ENCODE data around the gene CLSTN1.

Gene CLSTN1

GRCh38 chr1:9710037-9710436 lies 113.7 kb downstream of the CLSTN1 start:
- no peak for DNase-seq

DNA sequence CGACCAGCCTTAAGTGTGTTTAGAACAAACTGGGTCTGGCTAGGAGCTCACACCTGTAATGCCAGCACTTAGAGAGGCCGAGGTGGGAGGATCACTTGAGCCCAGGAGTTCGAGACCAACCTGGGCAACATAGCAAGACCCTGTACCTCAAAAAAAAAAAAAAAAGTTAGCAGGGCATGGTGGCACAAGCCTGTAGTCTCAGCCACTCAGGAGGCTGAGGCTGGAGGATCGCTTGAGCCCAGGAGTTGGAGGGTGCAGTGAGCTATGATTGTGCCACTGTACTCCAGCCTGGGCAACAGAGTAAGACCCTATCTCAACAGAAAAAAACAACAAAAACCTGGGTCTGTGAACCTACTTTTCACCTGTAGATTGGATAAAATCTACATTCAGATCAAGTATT lies 117.6 kb downstream of the CLSTN1 start:
- DNase-seq = no peak

DNA sequence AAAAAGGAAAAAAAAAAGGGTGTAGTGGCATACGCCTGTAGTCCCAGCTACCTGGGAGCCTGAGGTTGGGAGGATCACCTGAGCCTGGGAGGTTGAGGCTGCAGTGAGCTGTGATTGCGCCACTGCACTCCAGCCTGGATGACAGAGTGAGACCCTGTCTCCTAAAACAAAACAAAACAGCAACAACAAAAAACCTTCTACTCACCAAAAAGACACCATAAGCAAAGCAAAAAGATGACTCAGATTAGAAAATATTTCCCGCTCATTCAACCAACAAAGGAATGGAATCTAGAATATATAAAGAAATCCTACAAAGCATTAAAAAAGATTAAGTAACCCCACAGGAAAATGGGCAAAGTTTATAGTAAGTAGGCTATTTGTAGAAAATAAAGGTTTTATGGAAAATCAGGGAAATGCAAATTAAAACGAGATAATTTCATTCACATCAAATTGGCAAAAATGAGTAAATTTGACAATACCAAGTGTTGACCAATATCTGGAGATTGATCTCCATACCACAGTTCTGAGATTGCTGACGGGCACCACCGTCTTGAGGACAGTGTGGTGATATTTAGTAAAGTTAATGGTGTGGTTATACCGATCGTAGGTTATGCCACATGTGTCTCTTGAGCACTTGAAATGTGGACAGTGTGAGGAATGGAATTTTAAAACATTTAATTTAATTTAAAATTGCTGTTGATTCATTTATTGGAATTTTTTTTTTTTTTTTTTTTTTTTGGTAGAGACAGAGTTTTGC lies 118.2 kb downstream of the CLSTN1 start:
- no peak for DNase-seq

DNA sequence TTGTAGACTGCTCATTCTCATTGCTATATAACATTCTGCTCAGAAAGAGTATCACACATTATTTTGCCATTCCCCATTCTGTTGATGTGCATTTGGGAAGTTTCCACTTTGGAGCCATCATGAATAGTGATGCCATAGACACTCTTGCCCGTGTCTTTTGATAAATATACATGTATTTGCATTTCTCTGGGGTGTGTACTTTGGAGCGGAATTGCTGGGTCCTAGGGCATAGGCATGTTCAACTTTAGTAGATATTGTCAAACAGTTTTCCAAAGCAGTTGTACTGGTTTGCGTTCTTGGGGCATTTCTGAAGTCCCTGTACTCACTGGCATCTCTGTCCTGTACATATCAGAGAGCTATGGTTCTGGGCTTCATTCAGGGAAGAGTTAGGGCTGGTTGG lies 120.1 kb downstream of the CLSTN1 start:
- DNase-seq = no peak

DNA sequence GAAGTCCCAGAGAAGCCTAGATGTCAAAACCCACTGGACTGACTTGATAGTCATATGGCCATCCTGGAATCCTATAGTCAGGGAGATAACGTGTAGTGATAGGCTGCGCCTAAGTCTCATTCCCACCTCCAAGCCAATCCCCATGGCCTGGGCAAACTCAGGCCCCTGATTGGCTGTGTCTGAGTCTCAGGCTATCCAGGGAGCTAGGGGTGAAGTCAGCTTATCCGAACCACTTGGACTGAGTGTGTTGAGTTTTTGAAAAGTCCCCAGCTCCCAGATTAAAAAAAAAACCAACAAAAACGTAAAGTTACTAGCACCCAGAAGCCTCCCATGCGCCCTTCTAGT lies 120.6 kb downstream of the CLSTN1 start:
- no peak for DNase-seq

DNA sequence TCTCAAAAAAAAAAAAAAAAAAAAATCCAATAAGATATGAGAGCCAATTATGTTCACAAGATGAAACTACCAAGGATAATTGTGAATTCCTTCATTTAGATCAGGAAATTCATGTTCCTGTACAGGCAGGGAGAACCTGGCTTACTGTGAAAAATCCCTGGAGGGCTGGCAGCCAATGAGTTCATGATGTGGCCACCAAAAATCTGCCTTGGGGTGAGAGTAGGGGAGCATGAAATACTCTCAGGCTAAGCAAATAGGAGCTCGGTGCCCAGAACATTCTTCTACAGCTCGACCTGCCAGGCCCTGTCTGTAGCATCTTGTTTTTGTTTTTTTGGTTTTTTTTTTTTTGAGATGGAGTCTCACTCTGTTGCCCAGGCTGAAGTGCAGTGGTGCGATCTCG lies 122.1 kb downstream of the CLSTN1 start:
- DNase-seq = no peak

GRCh38 chr1:9700340-9700739 lies 123.4 kb downstream of the CLSTN1 start:
- DNase-seq = no peak

- DNase-seq = no peak
Observed at GRCh38 chr1:9699361-9699760, 124.4 kb downstream of the CLSTN1 start.

DNA sequence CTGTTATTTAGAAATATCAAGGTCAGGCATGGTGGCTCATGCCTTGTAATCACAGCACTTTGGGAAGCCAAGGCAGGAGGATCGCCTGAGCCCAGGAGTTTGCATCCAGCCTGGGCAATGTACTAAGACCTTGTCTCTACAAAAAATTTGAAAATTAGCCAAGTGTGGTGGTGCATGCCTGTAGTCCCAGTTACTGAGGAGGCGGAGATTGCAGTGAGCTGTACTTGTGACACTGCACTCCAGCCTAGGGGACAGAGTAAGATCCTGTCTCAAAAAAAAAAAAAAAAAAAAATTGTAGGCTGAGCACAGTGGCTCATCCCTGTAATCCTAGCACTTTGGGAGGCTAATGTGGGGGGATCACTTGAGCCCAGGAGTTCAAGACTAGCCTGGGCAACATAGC lies 127.0 kb downstream of the CLSTN1 start:
- no peak for DNase-seq

DNA sequence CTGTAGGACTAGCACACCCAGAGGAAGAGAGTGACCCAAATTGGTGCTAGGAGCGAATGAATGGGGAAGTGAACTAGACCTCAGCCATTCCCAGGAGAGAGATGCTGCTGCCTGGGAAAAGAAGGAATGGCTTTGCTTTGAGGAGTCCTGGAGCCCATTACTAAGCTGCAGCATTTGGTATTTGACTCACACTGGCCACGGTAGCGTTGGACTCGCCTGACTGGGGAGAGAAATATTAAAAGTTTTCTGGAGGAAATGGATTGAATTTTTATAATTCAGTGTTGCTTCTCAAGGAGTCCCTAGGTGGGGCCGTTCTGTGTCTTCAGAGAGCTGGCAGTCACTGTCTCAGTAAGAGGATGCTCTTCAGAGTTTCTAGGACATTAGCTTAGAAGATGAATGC lies 132.1 kb downstream of the CLSTN1 start:
- no peak for DNase-seq

DNA sequence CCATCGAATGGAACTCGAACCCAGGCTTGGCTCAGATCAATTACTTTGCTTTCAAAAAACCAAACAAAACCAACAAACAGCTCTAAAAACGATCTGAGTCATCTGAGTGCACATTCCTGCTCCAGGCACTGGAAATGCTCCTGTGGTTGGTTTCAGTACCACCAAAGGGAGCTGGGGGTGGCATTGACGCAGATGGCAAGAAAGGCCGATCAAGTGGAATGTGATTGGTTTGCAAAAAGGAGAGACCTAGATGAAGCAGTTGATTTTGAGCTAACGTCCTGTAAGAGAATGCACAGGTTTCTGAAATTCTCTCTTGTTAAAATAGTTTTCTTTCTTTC lies 132.7 kb downstream of the CLSTN1 start:
- DNase-seq = no peak

- DNase-seq = no peak
Observed at GRCh38 chr1:9690440-9691107, 133.2 kb downstream of the CLSTN1 start.

DNA sequence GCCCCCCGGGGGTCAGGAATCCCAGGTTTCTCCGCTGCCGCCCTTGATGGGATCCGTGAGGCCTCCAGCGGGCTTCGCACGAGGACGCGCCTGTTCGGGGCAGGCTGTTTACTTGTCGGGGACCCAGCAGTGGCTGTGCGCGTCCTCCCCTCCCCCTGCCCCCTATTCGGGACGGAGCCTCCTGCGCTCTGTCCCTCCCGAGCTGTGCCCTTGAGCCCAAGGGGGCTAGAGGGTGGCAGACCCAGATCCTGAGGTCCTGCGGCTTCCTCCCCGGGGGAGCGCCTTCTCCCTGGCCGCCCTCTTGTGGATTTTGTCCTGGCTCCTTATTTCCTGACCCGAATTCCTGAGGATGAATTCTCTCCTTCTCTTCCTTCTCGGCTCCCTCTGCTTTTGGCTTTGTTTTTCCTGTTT lies 133.8 kb downstream of the CLSTN1 start:
- peak; percentile 5 for DNase-seq

GRCh38 chr1:9689011-9689706 lies 134.6 kb downstream of the CLSTN1 start:
- DNase-seq = peak; percentile 37

GRCh38 chr1:9688599-9688998 lies 135.2 kb downstream of the CLSTN1 start:
- no peak for DNase-seq

DNA sequence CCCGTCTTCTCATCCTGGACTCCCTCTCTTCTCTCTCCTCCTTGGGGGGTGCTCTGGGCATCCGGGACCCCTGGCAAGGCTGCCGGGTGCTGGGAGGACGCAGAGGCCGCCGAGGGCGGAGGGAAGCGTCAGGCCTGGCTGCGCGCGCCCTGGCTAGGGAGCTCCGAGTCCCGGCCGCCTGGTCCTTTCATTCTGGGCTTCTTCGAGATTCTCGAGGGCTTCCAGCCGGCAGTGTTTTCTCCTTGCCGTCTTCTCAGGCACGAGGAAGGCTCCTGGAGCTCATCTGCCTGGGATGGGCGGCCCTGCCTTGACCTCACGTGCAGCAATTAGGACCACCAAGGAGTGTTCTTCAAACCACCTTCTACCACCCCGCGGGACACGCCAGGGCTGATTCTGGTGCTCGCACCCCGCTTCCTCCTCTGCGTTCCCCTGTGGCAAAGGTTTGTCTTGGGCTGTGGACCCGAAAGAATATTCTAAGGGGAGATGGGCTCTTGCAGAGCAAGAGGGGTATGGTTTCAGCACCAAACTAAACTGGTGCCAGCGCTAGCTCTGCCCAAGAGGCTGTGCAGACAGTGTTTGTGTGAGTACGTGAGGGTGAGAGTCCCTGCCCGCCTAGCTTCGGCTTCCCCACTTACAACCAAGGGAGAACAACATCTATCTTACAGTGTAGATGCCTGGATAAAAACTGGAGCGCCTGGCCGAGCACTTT lies 135.7 kb downstream of the CLSTN1 start:
- no peak for DNase-seq

GRCh38 chr1:9687120-9687873 lies 136.5 kb downstream of the CLSTN1 start:
- peak; percentile 49 for DNase-seq

DNA sequence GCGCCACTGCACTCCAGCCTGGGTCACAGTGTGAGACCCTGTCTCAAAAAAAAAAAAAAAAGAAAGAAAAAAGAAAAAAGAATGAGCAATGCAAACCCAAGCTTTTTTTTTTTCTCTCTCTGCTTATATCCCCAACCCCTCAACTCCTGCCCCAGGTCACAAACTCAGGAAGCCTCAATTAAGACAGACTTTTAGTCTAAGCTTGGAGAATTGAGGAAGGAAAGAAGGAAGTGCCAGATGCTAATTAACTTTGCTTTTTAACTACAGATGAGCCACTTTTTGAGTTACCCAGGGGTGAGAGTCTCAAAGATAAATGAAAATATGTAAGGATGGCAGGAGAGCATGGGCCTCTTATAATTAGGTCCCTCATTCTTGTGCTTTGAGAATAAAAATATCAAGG lies 139.0 kb downstream of the CLSTN1 start:
- no peak for DNase-seq

DNA sequence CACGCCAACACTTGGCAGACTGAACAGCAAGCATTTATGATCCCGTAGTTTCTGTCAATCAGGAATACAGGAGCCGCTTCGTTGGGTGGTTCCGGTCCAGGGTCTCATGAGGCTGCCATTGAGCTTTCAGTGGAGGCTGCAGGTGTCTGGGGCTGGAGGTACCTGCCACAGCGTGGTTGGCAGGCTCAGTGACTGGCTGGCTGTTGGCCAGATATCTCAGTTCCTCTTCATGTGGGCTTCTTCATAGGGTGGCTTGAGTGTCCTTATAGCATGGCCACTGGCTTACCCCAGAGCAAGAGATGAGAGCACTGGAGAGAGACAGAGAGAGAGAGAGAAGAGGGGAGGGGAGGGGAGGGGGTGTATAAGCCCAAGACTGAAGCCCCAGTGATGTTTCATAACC lies 142.9 kb downstream of the CLSTN1 start:
- DNase-seq = no peak

DNA sequence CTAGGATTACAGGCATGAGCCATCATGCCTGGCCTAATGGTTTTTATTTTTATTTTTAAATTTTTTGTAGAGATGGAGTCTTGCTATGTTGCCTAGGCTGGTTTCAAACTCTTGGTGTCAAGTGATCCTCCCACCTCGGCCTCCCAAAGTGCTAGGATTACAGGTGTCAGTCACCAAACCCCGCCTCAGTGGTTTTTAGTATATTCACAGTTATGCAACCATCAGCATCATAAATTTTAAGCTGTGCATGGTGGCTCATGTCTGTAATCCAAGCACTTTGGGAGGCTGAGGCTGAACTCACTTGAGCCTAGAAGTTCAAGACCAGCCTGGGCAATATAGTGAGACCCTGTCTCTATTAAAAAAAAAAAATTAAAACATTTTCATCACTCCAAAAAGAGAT lies 143.7 kb downstream of the CLSTN1 start:
- no peak for DNase-seq
